ENCODE data around the gene MAPK1. TPM values are rescaled to one million over a fixed set of nuclear protein-coding genes. Genes with fewer than 3 reads are reported as not detected.
A peak's percentile ranks its signal among the peaks of the same experiment; 100 is the strongest.

The MAPK1 gene
- total and polyA plus RNA-seq, 12 donors = 8.3 to 124 (median 101) TPM

- Histone ChIP-seq H3K36me3 (peaks cover 0 to 81% (median 42%) of the 10 kb centered on the region in 9 donors), H3K27ac (peak overlapping the region in 1 of 10 donors; percentile 81), H3K27me3 (no peaks in the 10 kb centered on the region), H3K4me3 (no peak overlapping the region), H3K4me1 (peaks cover 0 to 35% (median 2%) of the 10 kb centered on the region in 9 donors), H3K9me3 (no peaks in the 10 kb centered on the region)
- no peak for TF ChIP-seq CTCF (IDR thresholded peaks at IDR 0.05)
- intact Hi-C loops (cut with DNase I) = loop anchor here in 4 of 10 donors (10.0 kb wide), 2 partner anchors 57 to 163 kb away; no protein-coding TSS in a partner anchor
- WGBS, 2 donors = 92 to 95% methylated on average over 4 of the region's 4 CpGs
- ATAC-seq (no peak), DNase-seq (no peak)
Observed at GRCh38 chr22:21771631-21771976, 95.8 kb downstream of the MAPK1 start.

- Histone ChIP-seq H3K4me3 (no peak overlapping the region), H3K4me1 (peaks cover 0 to 21% (median 0%) of the 10 kb centered on the region in 9 donors), H3K9me3 (no peaks in the 10 kb centered on the region), H3K27me3 (no peaks in the 10 kb centered on the region), H3K27ac (no peak overlapping the region), H3K36me3 (peaks cover 4 to 100% (median 70%) of the 10 kb centered on the region in 9 donors)
- DNase-seq (no peak), ATAC-seq (no peak)
- no peak for TF ChIP-seq CTCF (IDR thresholded peaks at IDR 0.05)
- intact Hi-C loops (cut with DNase I) = loop anchor here in 2 of 10 donors (10.0 kb wide), 2 partner anchors 64 to 106 kb away; no protein-coding TSS in a partner anchor
- WGBS, 2 donors = 55 to 100% methylated on average over 1 of the region's 1 CpG
Observed at GRCh38 chr22:21768435-21768834, 99.0 kb downstream of the MAPK1 start.

- Histone ChIP-seq H3K36me3 (peaks cover 4 to 100% (median 76%) of the 10 kb centered on the region in 9 donors), H3K9me3 (no peaks in the 10 kb centered on the region), H3K27ac (peak overlapping the region in 1 of 10 donors; percentile 72), H3K27me3 (no peaks in the 10 kb centered on the region), H3K4me3 (no peak overlapping the region), H3K4me1 (peaks cover 0 to 16% (median 0%) of the 10 kb centered on the region in 9 donors)
- DNase-seq = no peak
- 90 to 95% methylated on average over 15 of the region's 15 CpGs for WGBS, 2 donors
- intact Hi-C loops (cut with DNase I) = loop anchor here in 2 of 10 donors (10.0 kb wide), 2 partner anchors 62 to 108 kb away; no protein-coding TSS in a partner anchor
- TF ChIP-seq CTCF (IDR thresholded peaks at IDR 0.05) = no peak
- ATAC-seq = peak in 5 of 8 donors; percentile 20 to 34 (median 23)
Observed at GRCh38 chr22:21766691-21767462, 100.6 kb downstream of the MAPK1 start.

- ATAC-seq (peak in 1 of 8 donors; percentile 44), DNase-seq (no peak)
- no peak for TF ChIP-seq CTCF (IDR thresholded peaks at IDR 0.05)
- Histone ChIP-seq H3K36me3 (peaks cover 0 to 100% (median 72%) of the 10 kb centered on the region in 9 donors), H3K4me3 (no peak overlapping the region), H3K9me3 (no peaks in the 10 kb centered on the region), H3K4me1 (peaks cover 0 to 12% (median 0%) of the 10 kb centered on the region in 9 donors), H3K27ac (peak overlapping the region in 1 of 10 donors; percentile 72), H3K27me3 (no peaks in the 10 kb centered on the region)
- WGBS, 2 donors = 95 to 96% methylated on average over 11 of the region's 11 CpGs
- intact Hi-C loops (cut with DNase I) = loop anchor here in 2 of 10 donors (10.0 kb wide), 2 partner anchors 61 to 109 kb away; no protein-coding TSS in a partner anchor
Observed at GRCh38 chr22:21765909-21766529, 101.4 kb downstream of the MAPK1 start.

Measured in heart right ventricle (tissue), 16 donors.